ENCODE results near the gene RPL39.
"Not testable (repeated sequence)": the region's sequence is repeated elsewhere in the genome, so short reads cannot be mapped to it uniquely, and the experiment has no call there.

DNA sequence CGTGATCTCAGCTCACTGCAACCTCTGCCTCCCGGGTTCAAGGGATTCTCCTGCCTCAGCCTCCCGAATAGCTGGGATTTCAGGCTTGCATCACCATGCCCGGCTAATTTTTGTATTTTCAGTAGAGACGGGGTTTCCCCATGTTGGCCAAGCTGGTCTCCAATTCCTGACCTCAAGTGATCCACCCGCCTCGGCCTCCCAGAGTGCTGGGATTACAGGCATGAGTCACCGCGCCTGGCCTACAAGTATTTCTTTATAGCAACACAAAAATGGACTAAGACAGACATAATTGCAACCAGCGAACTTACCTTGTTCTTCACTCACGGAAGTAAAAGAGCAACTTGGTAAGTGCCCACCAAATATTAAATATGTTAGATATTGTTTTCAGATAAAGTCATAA is 23.0 kb downstream of the RPL39 start:
- TF ChIP-seq ELF1 (IDR thresholded peaks at IDR 0.05; ENCODE audit: borderline replicate concordance, low read depth); ZFX (IDR thresholded peaks at IDR 0.05); EZH2phosphoT487 (IDR thresholded peaks at IDR 0.05; ENCODE audit: borderline replicate concordance); EGR1 (IDR thresholded peaks at IDR 0.05; ENCODE audit: low read depth); SP1 (IDR thresholded peaks at IDR 0.05; ENCODE audit: low read depth); EZH2 (IDR thresholded peaks at IDR 0.05); POLR2AphosphoS5 (IDR thresholded peaks at IDR 0.05; ENCODE audit: low read depth, low read length); POLR2A (IDR thresholded peaks at IDR 0.05; ENCODE audit: borderline replicate concordance, extremely low read depth, insufficient read depth, insufficient read length); TCF7L2 (IDR thresholded peaks at IDR 0.05; ENCODE audit: borderline replicate concordance, extremely low read depth, insufficient read depth, insufficient read length): not testable (repeated sequence)
- TF ChIP-seq, protein P1, sequence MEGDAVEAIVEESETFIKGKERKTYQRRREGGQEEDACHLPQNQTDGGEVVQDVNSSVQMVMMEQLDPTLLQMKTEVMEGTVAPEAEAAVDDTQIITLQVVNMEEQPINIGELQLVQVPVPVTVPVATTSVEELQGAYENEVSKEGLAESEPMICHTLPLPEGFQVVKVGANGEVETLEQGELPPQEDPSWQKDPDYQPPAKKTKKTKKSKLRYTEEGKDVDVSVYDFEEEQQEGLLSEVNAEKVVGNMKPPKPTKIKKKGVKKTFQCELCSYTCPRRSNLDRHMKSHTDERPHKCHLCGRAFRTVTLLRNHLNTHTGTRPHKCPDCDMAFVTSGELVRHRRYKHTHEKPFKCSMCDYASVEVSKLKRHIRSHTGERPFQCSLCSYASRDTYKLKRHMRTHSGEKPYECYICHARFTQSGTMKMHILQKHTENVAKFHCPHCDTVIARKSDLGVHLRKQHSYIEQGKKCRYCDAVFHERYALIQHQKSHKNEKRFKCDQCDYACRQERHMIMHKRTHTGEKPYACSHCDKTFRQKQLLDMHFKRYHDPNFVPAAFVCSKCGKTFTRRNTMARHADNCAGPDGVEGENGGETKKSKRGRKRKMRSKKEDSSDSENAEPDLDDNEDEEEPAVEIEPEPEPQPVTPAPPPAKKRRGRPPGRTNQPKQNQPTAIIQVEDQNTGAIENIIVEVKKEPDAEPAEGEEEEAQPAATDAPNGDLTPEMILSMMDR (IDR thresholded peaks at IDR 0.05 in 2 of 3, conservative IDR thresholded peaks at IDR 0.05 in 1 of 3; ENCODE audit: borderline replicate concordance in 1 of 3, insufficient read depth in 1 of 3, low read depth in 2 of 3, low read length in 2 of 3), result not testable (repeated sequence)
- TF ChIP-seq, protein P2, sequence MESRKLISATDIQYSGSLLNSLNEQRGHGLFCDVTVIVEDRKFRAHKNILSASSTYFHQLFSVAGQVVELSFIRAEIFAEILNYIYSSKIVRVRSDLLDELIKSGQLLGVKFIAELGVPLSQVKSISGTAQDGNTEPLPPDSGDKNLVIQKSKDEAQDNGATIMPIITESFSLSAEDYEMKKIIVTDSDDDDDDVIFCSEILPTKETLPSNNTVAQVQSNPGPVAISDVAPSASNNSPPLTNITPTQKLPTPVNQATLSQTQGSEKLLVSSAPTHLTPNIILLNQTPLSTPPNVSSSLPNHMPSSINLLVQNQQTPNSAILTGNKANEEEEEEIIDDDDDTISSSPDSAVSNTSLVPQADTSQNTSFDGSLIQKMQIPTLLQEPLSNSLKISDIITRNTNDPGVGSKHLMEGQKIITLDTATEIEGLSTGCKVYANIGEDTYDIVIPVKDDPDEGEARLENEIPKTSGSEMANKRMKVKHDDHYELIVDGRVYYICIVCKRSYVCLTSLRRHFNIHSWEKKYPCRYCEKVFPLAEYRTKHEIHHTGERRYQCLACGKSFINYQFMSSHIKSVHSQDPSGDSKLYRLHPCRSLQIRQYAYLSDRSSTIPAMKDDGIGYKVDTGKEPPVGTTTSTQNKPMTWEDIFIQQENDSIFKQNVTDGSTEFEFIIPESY (IDR thresholded peaks at IDR 0.05; ENCODE audit: extremely low read depth, insufficient replicate concordance, low read length), result not testable (repeated sequence)
- peak; percentile 37; the same call in 1 of the 2 replicates for TF ChIP-seq JUND (IDR thresholded peaks at IDR 0.05)
- TF ChIP-seq, protein P3, sequence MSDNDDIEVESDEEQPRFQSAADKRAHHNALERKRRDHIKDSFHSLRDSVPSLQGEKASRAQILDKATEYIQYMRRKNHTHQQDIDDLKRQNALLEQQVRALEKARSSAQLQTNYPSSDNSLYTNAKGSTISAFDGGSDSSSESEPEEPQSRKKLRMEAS (IDR thresholded peaks at IDR 0.05), result not testable (repeated sequence)
